Suprapubic skin (tissue), 4 donors: ENCODE results near the gene TSPAN18.

Source experiments
- CTCF ChIP-seq, 2 donors: fragments of 200-600 bp in 1 of 2; fragments of 450-650 bp in 1 of 2; sonication (generic) in 1 of 2; IDR thresholded peaks; one replicate each; pipeline ENCODE4 v1.5.1; 2016 to 2019; ENCODE audit warnings: antibody characterized with exemption in 2 of 2, mild to moderate bottlenecking in 1 of 2, moderate library complexity in 1 of 2
- EP300 ChIP-seq: sonication (generic); formaldehyde crosslinking; IDR thresholded peaks from one replicate; pipeline ENCODE4 v1.6.1; 2017; ENCODE audit warnings: antibody characterized with exemption
- POLR2AphosphoS5 ChIP-seq, 3 donors: sonication (generic); formaldehyde crosslinking; IDR thresholded peaks; one replicate each; pipeline ENCODE4 v1.6.1; 2017; ENCODE audit warnings: antibody characterized with exemption in 3 of 3

DNA sequence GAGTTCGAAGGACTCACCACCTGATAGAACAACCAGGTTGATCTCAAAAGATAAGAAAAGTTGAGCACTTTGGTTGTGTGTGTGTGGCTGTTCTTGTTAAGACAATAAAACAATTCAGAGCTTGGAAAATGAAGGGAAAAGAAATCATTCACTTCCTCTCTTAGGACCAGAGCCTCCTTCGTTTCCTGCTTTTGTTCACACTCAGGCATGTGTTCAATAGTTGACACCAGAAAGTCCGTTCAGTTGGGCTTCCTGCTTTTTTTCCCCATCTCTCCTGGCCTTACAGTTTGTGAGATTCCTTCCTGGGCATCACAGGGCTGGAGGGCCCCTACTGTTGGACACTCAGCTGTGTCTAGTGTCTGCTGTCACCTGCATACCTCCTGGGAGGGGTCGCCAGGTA, 48.0 kb downstream of the TSPAN18 start:
- TF ChIP-seq POLR2AphosphoS5 (IDR thresholded peaks at IDR 0.05) (no peak), CTCF (IDR thresholded peaks at IDR 0.05) (no peak), EP300 (no peak)
